ENCODE data around the gene PLEKHA7. TPM values are rescaled to one million over a fixed set of nuclear protein-coding genes. Genes with fewer than 3 reads are reported as not detected.

The PLEKHA7 gene
- total RNA-seq, 1 experiment from 2014 or later = 20.2 TPM

Other genes starting within 250 kb of the PLEKHA7 start
- 827 and 1,128 TPM in 2 replicates for gene RPS13, start 63.3 kb upstream of the PLEKHA7 start, total RNA-seq (2014; rRNA removed; shearing (Covaris generic); ENCODE audit: low replicate concordance)
- gene PIK3C2A, start 193.6 kb upstream of the PLEKHA7 start, total RNA-seq (2014; rRNA removed; shearing (Covaris generic); ENCODE audit: low replicate concordance) = 13.2 and 13.4 TPM in 2 replicates